Neural progenitor cell (in vitro differentiated cells): ENCODE data around the gene ACACA. TPM values are rescaled to one million over a fixed set of nuclear protein-coding genes. Genes with fewer than 3 reads are reported as not detected.

Experiments used
- DNase-seq: peaks from one replicate; pipeline ENCODE4 v3.0.0-alpha.2; 2016; ENCODE audit warnings: low spot score
- H2AFZ ChIP-seq: fragments of 200-600 bp; sonication (generic); replicated peaks from 2 replicates; pipeline ENCODE4 v1.6.1; 2016; ENCODE audit warnings: antibody characterized with exemption
- H3F3A ChIP-seq: fragments of 200-600 bp; sonication (generic); 2 replicates; pipeline ENCODE4 v1.6.1; 2016; ENCODE audit warnings: antibody characterized with exemption, low read depth
- H3K27ac ChIP-seq: fragments of 200-600 bp; sonication (generic); 2 replicates; pipeline ENCODE4 v1.5.1; 2016; ENCODE audit warnings: mild to moderate bottlenecking
- H3K27me3 ChIP-seq: fragments of 200-600 bp; sonication (generic); 2 replicates; pipeline ENCODE4 v1.6.1; 2016; ENCODE audit warnings: mild to moderate bottlenecking, moderate library complexity
- H3K36me3 ChIP-seq: fragments of 200-600 bp; sonication (generic); 2 replicates; pipeline ENCODE4 v1.5.1; 2016
- H3K4me1 ChIP-seq: fragments of 200-600 bp; sonication (generic); 2 replicates; pipeline ENCODE4 v1.6.1; 2016; ENCODE audit warnings: mixed run types
- H3K4me2 ChIP-seq: fragments of 200-600 bp; sonication (generic); 2 replicates; pipeline ENCODE4 v1.6.1; 2016
- H3K4me3 ChIP-seq: fragments of 200-600 bp; sonication (generic); 2 replicates; pipeline ENCODE4 v1.5.1; 2016
- H3K79me2 ChIP-seq: fragments of 200-600 bp; sonication (generic); 2 replicates; pipeline ENCODE4 v1.6.1; 2016; ENCODE audit warnings: low read depth
- H3K9ac ChIP-seq: fragments of 200-600 bp; sonication (generic); 2 replicates; pipeline ENCODE4 v1.6.1; 2016
- H3K9me3 ChIP-seq: fragments of 200-600 bp; sonication (generic); 2 replicates; pipeline ENCODE4 v1.5.1; 2016; ENCODE audit warnings: low read depth
- H4K20me1 ChIP-seq: fragments of 200-600 bp; sonication (generic); 2 replicates; pipeline ENCODE4 v1.6.1; 2016; ENCODE audit warnings: low read depth
- H3K27ac Mint-ChIP-seq: 3 replicates; pipeline ENCODE4 v1.8.0; 2021; ENCODE audit warnings: mixed read lengths
- H3K27me3 Mint-ChIP-seq: 2 replicates; pipeline ENCODE4 v1.8.0; 2022; ENCODE audit warnings: low read depth, mild to moderate bottlenecking, inconsistent platforms, moderate library complexity, mixed read lengths; ENCODE audit not compliant: insufficient read depth
- H3K36me3 Mint-ChIP-seq: 3 replicates; pipeline ENCODE4 v1.8.0; 2021; ENCODE audit warnings: mixed read lengths
- H3K4me1 Mint-ChIP-seq: 3 replicates; pipeline ENCODE4 v1.8.0; 2021; ENCODE audit warnings: mixed read lengths
- H3K4me3 Mint-ChIP-seq: 3 replicates; pipeline ENCODE4 v1.8.0; 2021; ENCODE audit warnings: mild to moderate bottlenecking, moderate library complexity, mixed read lengths
- H3K9me3 Mint-ChIP-seq: 3 replicates; pipeline ENCODE4 v1.8.0; 2020; ENCODE audit warnings: mixed read lengths
- CTCF ChIP-seq: fragments of 200-600 bp; sonication (generic); IDR thresholded peaks from 2 replicates; pipeline ENCODE4 v1.5.1; 2017; ENCODE audit warnings: antibody characterized with exemption, mild to moderate bottlenecking
- EZH2 ChIP-seq: fragments of 200-600 bp; sonication (generic); IDR thresholded peaks from 2 replicates; pipeline ENCODE4 v1.6.1; 2017; ENCODE audit warnings: antibody characterized with exemption, mild to moderate bottlenecking, moderate library complexity
- EZH2phosphoT487 ChIP-seq: fragments of 200-600 bp; sonication (generic); IDR thresholded peaks from 2 replicates; pipeline ENCODE4 v1.6.1; 2017; ENCODE audit warnings: antibody characterized with exemption
- total RNA-seq: library from RNA; depleted of rRNA; stranded (reverse); fragments of >200 nt; gene quantifications from 2 replicates; pipeline ENCODE4 v1.2.3, GENCODE V29; 2015; ENCODE audit warnings: low replicate concordance

ACACA gene
- total RNA-seq, 1 donor from 2014 or later: 88.6 TPM

GRCh38 chr17:37137906-37138514, 268.6 kb downstream of the ACACA start:
- Histone ChIP-seq H3K27ac (no peak overlapping the region), H3F3A (peaks cover 39% of the 10 kb centered on the region), H2AFZ (no peak overlapping the region), H3K9ac (peak overlapping the region; percentile 5), H3K9me3 (no peaks in the 10 kb centered on the region), H3K36me3 (no peaks in the 10 kb centered on the region), H3K79me2 (no peaks in the 10 kb centered on the region), H3K4me1 (peaks cover 42% of the 10 kb centered on the region), H3K4me2 (no peak overlapping the region), H4K20me1 (no peaks in the 10 kb centered on the region), H3K4me3 (no peak overlapping the region), H3K27me3 (no peaks in the 10 kb centered on the region)
- H3K4me1 Mint-ChIP-seq: peaks cover 28% of the 10 kb centered on the region
- H3K36me3 Mint-ChIP-seq: peaks cover 12% of the 10 kb centered on the region
- no peak overlapping the region for H3K27ac Mint-ChIP-seq
- H3K9me3 Mint-ChIP-seq: no peaks in the 10 kb centered on the region
- TF ChIP-seq EZH2 (no peak), CTCF (no peak), EZH2phosphoT487 (no peak)
- no peaks in the 10 kb centered on the region for H3K27me3 Mint-ChIP-seq
- H3K4me3 Mint-ChIP-seq: no peak overlapping the region
- DNase-seq: no peak

- no peak overlapping the region for H3K27ac ChIP-seq
- Mint-ChIP-seq H3K9me3 (no peaks in the 10 kb centered on the region), H3K27me3 (no peaks in the 10 kb centered on the region), H3K36me3 (peaks cover 8% of the 10 kb centered on the region), H3K4me1 (peaks cover 35% of the 10 kb centered on the region), H3K4me3 (no peak overlapping the region), H3K27ac (no peak overlapping the region)
- no peaks in the 10 kb centered on the region for H3K9me3 ChIP-seq
- H3K4me1 ChIP-seq: peaks cover 50% of the 10 kb centered on the region
- no peak for TF ChIP-seq CTCF
- no peak for TF ChIP-seq EZH2phosphoT487
- no peak for TF ChIP-seq EZH2
- no peaks in the 10 kb centered on the region for H4K20me1 ChIP-seq
- no peak overlapping the region for H3K4me3 ChIP-seq
- no peaks in the 10 kb centered on the region for H3K79me2 ChIP-seq
- H3K36me3 ChIP-seq: no peaks in the 10 kb centered on the region
- H3K4me2 ChIP-seq: peak overlapping the region; percentile 7
- no peaks in the 10 kb centered on the region for H3K27me3 ChIP-seq
- peaks cover 47% of the 10 kb centered on the region for H3F3A ChIP-seq
- no peak overlapping the region for H2AFZ ChIP-seq
- DNase-seq: no peak
- H3K9ac ChIP-seq: no peak overlapping the region
Observed at GRCh38 chr17:37137070-37137610, 269.5 kb downstream of the ACACA start.

GRCh38 chr17:37135576-37135975, 271.1 kb downstream of the ACACA start:
- peaks cover 48% of the 10 kb centered on the region for H3K4me1 Mint-ChIP-seq
- H3K27ac ChIP-seq: peak overlapping the region; percentile 39
- no peaks in the 10 kb centered on the region for H3K27me3 ChIP-seq
- no peaks in the 10 kb centered on the region for H3K36me3 ChIP-seq
- H4K20me1 ChIP-seq: no peaks in the 10 kb centered on the region
- H3K27me3 Mint-ChIP-seq: no peaks in the 10 kb centered on the region
- no peak overlapping the region for H2AFZ ChIP-seq
- H3F3A ChIP-seq: peaks cover 58% of the 10 kb centered on the region
- no peak for DNase-seq
- H3K9ac ChIP-seq: no peak overlapping the region
- H3K4me3 ChIP-seq: no peak overlapping the region
- no peaks in the 10 kb centered on the region for H3K9me3 Mint-ChIP-seq
- peaks cover 6% of the 10 kb centered on the region for H3K36me3 Mint-ChIP-seq
- H3K4me3 Mint-ChIP-seq: no peak overlapping the region
- no peaks in the 10 kb centered on the region for H3K9me3 ChIP-seq
- H3K27ac Mint-ChIP-seq: no peak overlapping the region
- peaks cover 66% of the 10 kb centered on the region for H3K4me1 ChIP-seq
- TF ChIP-seq EZH2phosphoT487: no peak
- no peak for TF ChIP-seq CTCF
- no peak for TF ChIP-seq EZH2
- H3K79me2 ChIP-seq: no peaks in the 10 kb centered on the region
- H3K4me2 ChIP-seq: peak overlapping the region; percentile 45
